PC-9 (cell line): ENCODE data around the gene RSL1D1.

Experiments used
- EZH2 ChIP-seq: fragments of 200-600 bp; sonication (generic); IDR thresholded peaks from 2 replicates; pipeline ENCODE4 v1.8.0; 2017; ENCODE audit warnings: antibody characterized with exemption, low read depth
- TF ChIP-seq, protein P1 (sequence below): fragments of 200-600 bp; sonication (generic); conservative IDR thresholded peaks from 2 replicates; pipeline ENCODE4 v1.6.1; 2017; ENCODE audit warnings: mixed run types, antibody characterized with exemption, mild to moderate bottlenecking, moderate library complexity

DNA sequence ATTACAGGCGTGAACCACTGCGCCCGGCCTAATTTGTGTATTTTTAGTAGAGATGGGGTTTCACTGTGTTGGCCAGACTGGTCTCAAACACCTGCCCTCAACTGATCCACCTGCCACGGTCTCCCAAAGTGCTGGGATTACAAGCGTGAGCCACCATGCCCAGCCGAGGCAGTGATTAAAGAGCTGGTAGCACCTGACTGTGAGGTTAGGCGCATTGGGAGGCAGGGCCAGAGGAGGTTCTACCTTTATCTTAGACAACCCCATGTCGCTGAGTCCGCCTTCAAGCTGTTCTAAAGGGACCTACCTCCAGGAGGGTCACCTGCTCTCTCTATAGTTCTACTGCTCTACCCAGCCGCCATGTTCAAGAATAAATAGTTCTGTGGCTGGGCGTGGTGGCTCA, 8.1 kb downstream of the RSL1D1 start:
- TF ChIP-seq, protein P1, sequence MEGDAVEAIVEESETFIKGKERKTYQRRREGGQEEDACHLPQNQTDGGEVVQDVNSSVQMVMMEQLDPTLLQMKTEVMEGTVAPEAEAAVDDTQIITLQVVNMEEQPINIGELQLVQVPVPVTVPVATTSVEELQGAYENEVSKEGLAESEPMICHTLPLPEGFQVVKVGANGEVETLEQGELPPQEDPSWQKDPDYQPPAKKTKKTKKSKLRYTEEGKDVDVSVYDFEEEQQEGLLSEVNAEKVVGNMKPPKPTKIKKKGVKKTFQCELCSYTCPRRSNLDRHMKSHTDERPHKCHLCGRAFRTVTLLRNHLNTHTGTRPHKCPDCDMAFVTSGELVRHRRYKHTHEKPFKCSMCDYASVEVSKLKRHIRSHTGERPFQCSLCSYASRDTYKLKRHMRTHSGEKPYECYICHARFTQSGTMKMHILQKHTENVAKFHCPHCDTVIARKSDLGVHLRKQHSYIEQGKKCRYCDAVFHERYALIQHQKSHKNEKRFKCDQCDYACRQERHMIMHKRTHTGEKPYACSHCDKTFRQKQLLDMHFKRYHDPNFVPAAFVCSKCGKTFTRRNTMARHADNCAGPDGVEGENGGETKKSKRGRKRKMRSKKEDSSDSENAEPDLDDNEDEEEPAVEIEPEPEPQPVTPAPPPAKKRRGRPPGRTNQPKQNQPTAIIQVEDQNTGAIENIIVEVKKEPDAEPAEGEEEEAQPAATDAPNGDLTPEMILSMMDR: no peak
- no peak for TF ChIP-seq EZH2
